HepG2 (cell line): ENCODE results near the gene BEGAIN. TPM values are rescaled to one million over a fixed set of nuclear protein-coding genes. Genes with fewer than 3 reads are reported as not detected.

Source experiments
- ATAC-seq: fragments of 200-7000 bp; cut with Tn5 transposase; 3 replicates; pipeline ENCODE4 v1.9.1; 2020; ENCODE audit warnings: mild to moderate bottlenecking, moderate library complexity
- BruUV-seq: library from RNA; stranded (reverse); fragments of 400-500 nt; replicated peaks from 2 replicates; lab custom pipeline; 2021; lab: Mats Ljungman, UMichigan
- CTCF ChIA-PET: fragments of 300-600 bp; formaldehyde crosslinking; extraction: SDS; loops from one replicate; lab custom pipeline; 2021; ENCODE audit warnings: low total read pairs, inconsistent platforms, low intra/inter-chr PET ratio; lab: Yijun Ruan, JAX
- POLR2A ChIA-PET: fragments of 350-600 bp; sonication (Branson Sonifier 250); formaldehyde crosslinking; loops from one replicate; lab custom pipeline; 2020; ENCODE audit warnings: antibody characterized with exemption, inconsistent platforms; lab: Yijun Ruan, JAX
- DNase-seq: peaks from one replicate; pipeline ENCODE4 v3.0.0-alpha.2; 2015; ENCODE audit warnings: low spot score
- FAIRE-seq: peaks from 3 replicates; lab custom pipeline; 2011; peaks lifted over from hg19 to GRCh38; lab: Jason Lieb, UNC
- H2AFZ ChIP-seq: one replicate; pipeline ENCODE4 v1.6.1; 2011; ENCODE audit warnings: low read length, inconsistent platforms
- H3K27ac ChIP-seq: fragments of 300-600 bp; 3 replicates; pipeline ENCODE4 v1.8.0; 2011; ENCODE audit warnings: mixed run types, mild to moderate bottlenecking, mixed read lengths, low read length, inconsistent platforms; ENCODE audit not compliant: insufficient read depth; ENCODE audit errors: extremely low read length
- H3K27me3 ChIP-seq, 2 experiments: fragments of 200-600 bp in 1 of 2; 2 replicates in 1 of 2; 3 replicates in 1 of 2; pipeline versions ENCODE4 v1.6.0 to v1.8.0; 2011; ENCODE audit warnings: low read length in 2 of 2, mild to moderate bottlenecking in 2 of 2, moderate library complexity in 2 of 2, inconsistent platforms in 1 of 2; ENCODE audit not compliant: insufficient read depth in 2 of 2, control insufficient read depth in 1 of 2
- H3K36me3 ChIP-seq, 2 experiments: fragments of 200-600 bp in 1 of 2; replicated peaks in 1 of 2; 2 replicates in 1 of 2; 3 replicates in 1 of 2; pipeline versions ENCODE4 v1.5.1 to v1.8.0; 2011; ENCODE audit warnings: low read length in 2 of 2, inconsistent platforms in 1 of 2; ENCODE audit not compliant: insufficient read depth in 2 of 2, control insufficient read depth in 1 of 2
- H3K4me1 ChIP-seq: 2 replicates; pipeline ENCODE4 v1.5.1; 2012; ENCODE audit warnings: low read length, inconsistent platforms; ENCODE audit not compliant: insufficient read depth
- H3K4me2 ChIP-seq: 2 replicates; pipeline ENCODE4 v1.6.0; 2011; ENCODE audit warnings: low read depth, low read length, inconsistent platforms
- H3K4me3 ChIP-seq, 3 experiments: fragments of 200-600 bp in 1 of 3; sonication (generic), shearing (Covaris generic) in 1 of 3; replicated peaks in 1 of 3; 2 replicates each; pipeline ENCODE4 v1.5.1; 2011 to 2016; ENCODE audit warnings: low read length in 3 of 3, inconsistent platforms in 2 of 3, low read depth in 2 of 3, mild to moderate bottlenecking in 2 of 3, control low read depth in 1 of 3, mixed read lengths in 1 of 3; ENCODE audit not compliant: insufficient read depth in 1 of 3
- H3K79me2 ChIP-seq: one replicate; pipeline ENCODE4 v1.6.1; 2011; ENCODE audit warnings: low read length, inconsistent platforms; ENCODE audit not compliant: insufficient read depth
- H3K9ac ChIP-seq: 2 replicates; pipeline ENCODE4 v1.6.0; 2011; ENCODE audit warnings: mild to moderate bottlenecking, low read depth, low read length, inconsistent platforms; ENCODE audit not compliant: insufficient read depth
- H3K9me3 ChIP-seq: 2 replicates; pipeline ENCODE4 v1.5.1; 2012; ENCODE audit warnings: mild to moderate bottlenecking, low read length
- H4K20me1 ChIP-seq: 2 replicates; pipeline ENCODE4 v1.6.0; 2011; ENCODE audit warnings: inconsistent platforms, mild to moderate bottlenecking, low read length, moderate library complexity; ENCODE audit not compliant: insufficient read depth
- ARID4A ChIP-seq: sonication (generic); formaldehyde crosslinking; IDR thresholded peaks from 2 replicates; pipeline ENCODE4 v1.5.0; 2020; ENCODE audit warnings: mild to moderate bottlenecking, missing genetic modification reagents, borderline replicate concordance
- BCL6 ChIP-seq: IDR thresholded peaks from 2 replicates; pipeline ENCODE4 v1.6.1; 2016; ENCODE audit warnings: missing genetic modification reagents, missing compliant biosample characterization
- BHLHE40 ChIP-seq: IDR thresholded peaks from 2 replicates; pipeline ENCODE4 v1.6.1; 2011; ENCODE audit warnings: low read length, improper control_type of control experiment
- FOXK1 ChIP-seq: sonication (generic); formaldehyde crosslinking; IDR thresholded peaks from 2 replicates; pipeline ENCODE4 v1.4.0; 2020; ENCODE audit warnings: low read depth, missing genetic modification reagents, borderline replicate concordance
- HMG20B ChIP-seq: conservative IDR thresholded peaks from 2 replicates; pipeline ENCODE4 v1.6.1; 2016; ENCODE audit warnings: missing genetic modification reagents, missing compliant biosample characterization
- KAT2B ChIP-seq: fragments of 150-350 bp; IDR thresholded peaks from 2 replicates; pipeline ENCODE4 v1.6.1; 2014; ENCODE audit warnings: low read depth, low read length, borderline replicate concordance
- KDM3A ChIP-seq: IDR thresholded peaks from 2 replicates; pipeline ENCODE4 v1.6.1; 2018; ENCODE audit warnings: low read depth, missing compliant biosample characterization
- NR3C1 ChIP-seq: sonication (generic); formaldehyde crosslinking; IDR thresholded peaks from 2 replicates; pipeline ENCODE4 v1.4.0; 2020; ENCODE audit warnings: missing genetic modification reagents
- SAFB2 ChIP-seq: sonication (generic); formaldehyde crosslinking; IDR thresholded peaks from 2 replicates; pipeline ENCODE4 v1.5.1; 2020; ENCODE audit warnings: missing genetic modification reagents, low read depth, mild to moderate bottlenecking, borderline replicate concordance
- ZNF263 ChIP-seq: sonication (generic); formaldehyde crosslinking; IDR thresholded peaks from 2 replicates; pipeline ENCODE4 v1.4.0; 2020; ENCODE audit warnings: missing genetic modification reagents
- ZNF30 ChIP-seq: sonication (generic); formaldehyde crosslinking; IDR thresholded peaks from 2 replicates; pipeline ENCODE4 v1.5.0; 2020; ENCODE audit warnings: mild to moderate bottlenecking, missing genetic modification reagents
- ZNF672 ChIP-seq: sonication (generic); formaldehyde crosslinking; IDR thresholded peaks from 2 replicates; pipeline ENCODE4 v1.8.1; 2022; ENCODE audit warnings: missing genetic modification reagents
- WGBS: methylation state at CpG from one replicate; pipeline ENCODE4 v1.1.6; 2017; ENCODE audit warnings: low lambda C conversion rate; 5-methylcytosine and 5-hydroxymethylcytosine counted together
- in situ Hi-C: cut with HindIII; loops from 2 replicates; pipeline ENCODE4 v1.10.0; 2017; ENCODE audit warnings: low pct_unique_long_range_greater_than_20kb; ENCODE audit not compliant: extremely low pct_ligation_motif_present
- intact Hi-C: fragments of 100-400 bp; cut with micrococcal nuclease; formaldehyde crosslinking; loops from one replicate; pipeline ENCODE4 v1.10.0; 2022; ENCODE audit not compliant: unreplicated experiment
- polyA plus RNA-seq, 8 experiments: library from polyadenylated mRNA; depleted of rRNA in 3 of 8; stranded (reverse) in 7 of 8; unstranded in 1 of 8; fragments of >200 nt; fragmentation: Illumina TruSeq in 4 of 8; extraction: Trizol in 4 of 8; gene quantifications; 2 replicates each; pipeline versions ENCODE4 v1.2.1 to v1.2.3, GENCODE V29; 2011 to 2016; ENCODE audit warnings: low read depth in 4 of 8, missing spikeins in 1 of 8, mixed read lengths in 1 of 8; ENCODE audit not compliant: insufficient read depth in 1 of 8
- total RNA-seq, 5 experiments: library from RNA; depleted of rRNA; stranded (reverse); fragments of >200 nt; fragmentation: Illumina TruSeq; extraction: Trizol; gene quantifications; 2 replicates each; pipeline ENCODE4 v1.2.3, GENCODE V29; 2016; ENCODE audit warnings: low read depth in 1 of 5

The BEGAIN gene
- total and polyA plus RNA-seq, 2 of the 13 experiments (the other 11 are each of a cell fraction or from before 2014, with no cell fraction given): not detected

- no peak for ATAC-seq
- BruUV-seq: no TSS peak
These were observed 20.4 kb upstream of the BEGAIN start for GRCh38 chr14:100607611-100607956.

More at GRCh38 chr14:100607611-100607956, 20.4 kb upstream of the BEGAIN start:
- Histone ChIP-seq H4K20me1 (no peaks in the 10 kb centered on the region), H3K27me3 (peaks cover 5 to 46% of the 10 kb centered on the region in 2 experiments; a peak in 4 of 5 replicates), H3K4me3 (no peak overlapping the region), H3K4me1 (no peaks in the 10 kb centered on the region), H3K36me3 (no peaks in the 10 kb centered on the region), H3K9me3 (no peaks in the 10 kb centered on the region)
- DNase-seq: no peak
- TF ChIP-seq BCL6 (CRISPR knock-in tag) (no peak), ZNF263 (no peak), ZNF672 (CRISPR knock-in tag) (no peak), FOXK1 (no peak), ZNF30 (CRISPR knock-in tag) (no peak), KAT2B (no peak), KDM3A (CRISPR knock-in tag) (no peak), SAFB2 (no peak), BHLHE40 (no peak), NR3C1 (CRISPR knock-in tag) (no peak), ARID4A (no peak), HMG20B (no peak)
- TF ChIP-seq, all 625 proteins: peak for 0
- in situ Hi-C loops: no loop called here
- ChIA-PET CTCF (no interaction called here), POLR2A (no interaction called here)
- Histone ChIP-seq H2AFZ (no peak overlapping the region), H3K9ac (no peak overlapping the region), H3K4me2 (no peak overlapping the region), H3K27ac (no peak overlapping the region), H3K79me2 (no peaks in the 10 kb centered on the region)
- no peak for FAIRE-seq
- intact Hi-C loops: no loop called here
- WGBS: 71% methylated on average over 2 of the region's 10 CpGs
